CD14-positive monocyte (primary cell): ENCODE results near the gene CCDC9B. TPM values are rescaled to one million over a fixed set of nuclear protein-coding genes. Genes with fewer than 3 reads are reported as not detected.
A peak's percentile ranks its signal among the peaks of the same experiment; 100 is the strongest.

Experiments
- DNase-seq, 3 donors: peaks; one replicate each; pipeline ENCODE4 v3.0.0-alpha.2; 2011 to 2022
- H2AFZ ChIP-seq: 2 replicates; pipeline ENCODE4 v1.6.0; 2012; ENCODE audit warnings: mild to moderate bottlenecking, low read depth, low read length, inconsistent platforms; ENCODE audit not compliant: insufficient read depth, poor library complexity, severe bottlenecking
- H3K27ac ChIP-seq, 2 donors: 1 replicate in 1 of 2; 2 replicates in 1 of 2; pipeline ENCODE4 v1.5.1; 2012 to 2013; ENCODE audit warnings: low read length in 2 of 2, control low read depth in 1 of 2, inconsistent platforms in 1 of 2, low read depth in 1 of 2, mild to moderate bottlenecking in 1 of 2
- H3K27me3 ChIP-seq, 2 donors: one replicate each; pipeline versions ENCODE4 v1.6.0 to v1.6.1; 2011 to 2013; ENCODE audit warnings: low read length in 2 of 2; ENCODE audit not compliant: control insufficient read depth in 2 of 2, insufficient read depth in 2 of 2
- H3K36me3 ChIP-seq, 2 donors: replicated peaks in 1 of 2; 1 replicate in 1 of 2; 2 replicates in 1 of 2; pipeline versions ENCODE4 v1.5.1 to v1.6.1; 2012 to 2013; ENCODE audit warnings: low read length in 2 of 2, control low read depth in 1 of 2, inconsistent platforms in 1 of 2, mild to moderate bottlenecking in 1 of 2; ENCODE audit not compliant: insufficient read depth in 2 of 2, control insufficient read depth in 1 of 2
- H3K4me1 ChIP-seq, 2 donors: 1 replicate in 1 of 2; 2 replicates in 1 of 2; pipeline versions ENCODE4 v1.5.1 to v1.6.1; 2012 to 2013; ENCODE audit warnings: low read length in 2 of 2, control low read depth in 1 of 2, inconsistent platforms in 1 of 2, mild to moderate bottlenecking in 1 of 2, moderate library complexity in 1 of 2; ENCODE audit not compliant: insufficient read depth in 2 of 2, control insufficient read depth in 1 of 2
- H3K4me2 ChIP-seq: replicated peaks from 2 replicates; pipeline ENCODE3; 2012; ENCODE audit warnings: low read length, moderate library complexity, mild to moderate bottlenecking; ENCODE audit not compliant: poor library complexity, severe bottlenecking; ENCODE audit errors: extremely low read depth
- H3K4me3 ChIP-seq, 3 experiments: fragments of 200-600 bp in 1 of 3; sonication (generic) in 1 of 3; replicated peaks in 1 of 3; 1 replicate in 2 of 3; 2 replicates in 1 of 3; pipeline ENCODE4 v1.5.1; 2011 to 2013; ENCODE audit warnings: low read length in 3 of 3, mild to moderate bottlenecking in 3 of 3, control low read depth in 2 of 3, low read depth in 2 of 3, inconsistent platforms in 1 of 3, moderate library complexity in 1 of 3
- H3K79me2 ChIP-seq: 2 replicates; pipeline ENCODE4 v1.6.0; 2012; ENCODE audit warnings: mild to moderate bottlenecking, control low read depth, inconsistent platforms, low read length, moderate library complexity; ENCODE audit not compliant: insufficient read depth
- H3K9ac ChIP-seq: 2 replicates; pipeline ENCODE4 v1.6.0; 2017; ENCODE audit warnings: low read length, mild to moderate bottlenecking; ENCODE audit not compliant: insufficient read depth, poor library complexity, severe bottlenecking
- H3K9me3 ChIP-seq, 2 donors: replicated peaks in 1 of 2; 1 replicate in 1 of 2; 2 replicates in 1 of 2; pipeline versions ENCODE4 v1.5.1 to v1.6.1; 2012 to 2013; ENCODE audit warnings: low read length in 2 of 2, control low read depth in 1 of 2; ENCODE audit not compliant: control insufficient read depth in 1 of 2, insufficient read depth in 1 of 2
- H4K20me1 ChIP-seq: 2 replicates; pipeline ENCODE4 v1.6.0; 2012; ENCODE audit warnings: mild to moderate bottlenecking, low read length, control low read depth, moderate library complexity; ENCODE audit not compliant: insufficient read depth
- H3K27ac Mint-ChIP-seq, 7 donors: one replicate each; pipeline ENCODE4 v1.8.0; 2020; ENCODE audit warnings: mild to moderate bottlenecking in 7 of 7, mixed read lengths in 7 of 7, moderate library complexity in 6 of 7, inconsistent platforms in 2 of 7
- H3K27me3 Mint-ChIP-seq, 3 donors: one replicate each; pipeline ENCODE4 v1.8.0; 2021 to 2022; ENCODE audit warnings: low read depth in 3 of 3, mild to moderate bottlenecking in 3 of 3, mixed read lengths in 3 of 3, moderate library complexity in 3 of 3, inconsistent platforms in 1 of 3
- H3K36me3 Mint-ChIP-seq, 2 donors: one replicate each; pipeline ENCODE4 v1.8.0; 2020; ENCODE audit warnings: mixed read lengths in 2 of 2, inconsistent platforms in 1 of 2, mild to moderate bottlenecking in 1 of 2
- H3K4me1 Mint-ChIP-seq: one replicate; pipeline ENCODE4 v1.8.0; 2020; ENCODE audit warnings: mild to moderate bottlenecking, mixed read lengths
- H3K4me3 Mint-ChIP-seq, 2 donors: one replicate each; pipeline ENCODE4 v1.8.0; 2020; ENCODE audit warnings: mild to moderate bottlenecking in 2 of 2, mixed read lengths in 2 of 2, moderate library complexity in 1 of 2
- H3K9me3 Mint-ChIP-seq, 7 donors: one replicate each; pipeline ENCODE4 v1.8.0; 2020 to 2022; ENCODE audit warnings: mixed read lengths in 7 of 7, mild to moderate bottlenecking in 6 of 7, moderate library complexity in 6 of 7, inconsistent platforms in 2 of 7
- WGBS: methylation state at CpG from one replicate; pipeline ENCODE4 v1.1.5; 2013; ENCODE audit warnings: missing lambda C conversion rate; ENCODE audit not compliant: insufficient coverage; 5-methylcytosine and 5-hydroxymethylcytosine counted together
- intact Hi-C, 2 donors: fragments of 100-400 bp; cut with micrococcal nuclease; formaldehyde crosslinking; loops; one replicate each; pipeline versions ENCODE4 v1.15.0 to v1.15.1; 2023
- polyA plus RNA-seq, 3 donors: library from polyadenylated mRNA; depleted of rRNA in 1 of 3; unstranded in 2 of 3; stranded (reverse) in 1 of 3; fragments of 300-500 nt in 2 of 3; fragments of >200 nt in 1 of 3; fragmentation: Illumina TruSeq in 2 of 3; gene quantifications; 1 replicate in 2 of 3; 2 replicates in 1 of 3; pipeline ENCODE4 v1.2.3, GENCODE V29; 2012 to 2021
- TF ChIP-seq, protein P1 (sequence below): fragments of 200-600 bp; IDR thresholded peaks from one replicate; pipeline ENCODE4 v1.8.0; 2022; ENCODE audit warnings: antibody characterized with exemption, mild to moderate bottlenecking

CCDC9B gene
- polyA plus RNA-seq, 3 donors, result 0.13 to 2.2 (median 0.39) TPM

DNA sequence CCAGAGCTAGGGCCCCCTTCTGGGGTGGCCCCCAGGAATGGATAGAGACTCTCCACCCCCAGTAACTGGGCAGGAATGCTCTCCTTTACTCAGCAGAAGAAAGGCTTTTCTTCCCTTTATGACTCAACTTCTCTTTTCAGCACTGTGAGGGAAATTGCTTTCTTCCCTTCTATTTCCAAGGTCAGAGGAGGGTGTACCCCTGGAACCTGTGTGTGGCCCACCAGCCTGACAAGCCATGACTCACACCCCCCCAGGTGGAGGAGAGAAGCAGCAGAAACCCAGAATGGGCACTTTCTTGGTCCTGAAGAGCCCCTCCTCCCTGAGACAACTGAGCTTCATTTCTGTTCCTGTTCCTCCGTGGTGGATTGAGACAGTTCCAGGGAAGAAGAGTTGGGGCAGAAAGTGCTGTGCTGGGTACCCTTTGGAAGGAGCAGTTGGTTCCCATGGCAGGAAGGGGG lies 55.2 kb downstream of the CCDC9B start:
- no peak overlapping the region for H3K4me3 ChIP-seq
- no peaks in the 10 kb centered on the region for H3K79me2 ChIP-seq
- TF ChIP-seq, protein P1, sequence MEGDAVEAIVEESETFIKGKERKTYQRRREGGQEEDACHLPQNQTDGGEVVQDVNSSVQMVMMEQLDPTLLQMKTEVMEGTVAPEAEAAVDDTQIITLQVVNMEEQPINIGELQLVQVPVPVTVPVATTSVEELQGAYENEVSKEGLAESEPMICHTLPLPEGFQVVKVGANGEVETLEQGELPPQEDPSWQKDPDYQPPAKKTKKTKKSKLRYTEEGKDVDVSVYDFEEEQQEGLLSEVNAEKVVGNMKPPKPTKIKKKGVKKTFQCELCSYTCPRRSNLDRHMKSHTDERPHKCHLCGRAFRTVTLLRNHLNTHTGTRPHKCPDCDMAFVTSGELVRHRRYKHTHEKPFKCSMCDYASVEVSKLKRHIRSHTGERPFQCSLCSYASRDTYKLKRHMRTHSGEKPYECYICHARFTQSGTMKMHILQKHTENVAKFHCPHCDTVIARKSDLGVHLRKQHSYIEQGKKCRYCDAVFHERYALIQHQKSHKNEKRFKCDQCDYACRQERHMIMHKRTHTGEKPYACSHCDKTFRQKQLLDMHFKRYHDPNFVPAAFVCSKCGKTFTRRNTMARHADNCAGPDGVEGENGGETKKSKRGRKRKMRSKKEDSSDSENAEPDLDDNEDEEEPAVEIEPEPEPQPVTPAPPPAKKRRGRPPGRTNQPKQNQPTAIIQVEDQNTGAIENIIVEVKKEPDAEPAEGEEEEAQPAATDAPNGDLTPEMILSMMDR, result no peak
- no peak for DNase-seq
- no peak overlapping the region for H3K4me3 Mint-ChIP-seq
- H3K36me3 Mint-ChIP-seq, result peaks cover 49 to 67% of the 10 kb centered on the region in 2 donors
- 0% methylated on average over 1 of the region's 1 CpG for WGBS
- H3K4me1 Mint-ChIP-seq, result peaks cover 34% of the 10 kb centered on the region
- no peak overlapping the region for H3K9ac ChIP-seq
- H3K9me3 Mint-ChIP-seq, result peaks cover 0 to 10% (median 0%) of the 10 kb centered on the region in 7 donors
- peaks cover 9 to 25% of the 10 kb centered on the region in 2 donors for H3K27me3 ChIP-seq
- peaks cover 44 to 58% of the 10 kb centered on the region in 2 donors for H3K36me3 ChIP-seq
- H3K9me3 ChIP-seq, result no peaks in the 10 kb centered on the region
- no peak overlapping the region for H2AFZ ChIP-seq
- H4K20me1 ChIP-seq, result peaks cover 74% of the 10 kb centered on the region
- H3K27ac ChIP-seq, result peak overlapping the region; percentile 0 to 59
- H3K4me2 ChIP-seq, result no peak overlapping the region
- intact Hi-C loops, result no loop called here
- peaks cover 26 to 51% of the 10 kb centered on the region in 2 donors for H3K4me1 ChIP-seq
- H3K27me3 Mint-ChIP-seq, result peaks cover 20 to 39% (median 26%) of the 10 kb centered on the region in 3 donors
- H3K27ac Mint-ChIP-seq, result peak overlapping the region in 5 of 7 donors; percentile 6 to 83 (median 70)

DNA sequence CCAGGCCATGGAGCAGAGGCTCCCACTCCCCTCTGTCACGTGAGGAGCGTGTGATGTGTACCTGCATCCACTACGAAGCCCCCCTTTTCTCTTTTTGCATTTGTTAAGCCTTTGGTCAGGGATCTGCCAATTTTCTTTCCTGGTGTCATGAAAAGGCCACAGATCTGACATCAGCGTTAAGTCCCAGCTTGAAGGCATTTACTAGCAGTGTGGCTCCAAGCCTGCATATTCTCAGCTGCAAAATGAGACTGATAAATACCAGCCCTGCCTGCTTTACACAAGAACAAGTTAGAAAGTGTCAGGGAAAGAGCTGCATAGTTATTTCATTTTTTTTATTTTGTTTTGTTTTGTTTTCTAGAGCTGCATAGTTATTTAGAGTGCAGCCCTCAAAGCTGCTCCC lies 55.6 kb downstream of the CCDC9B start:
- no peak overlapping the region for H3K27ac ChIP-seq
- DNase-seq, result no peak
- intact Hi-C loops, result no loop called here
- no peak overlapping the region for H2AFZ ChIP-seq
- peaks cover 40 to 54% of the 10 kb centered on the region in 2 donors for H3K36me3 ChIP-seq
- peaks cover 0 to 10% (median 0%) of the 10 kb centered on the region in 7 donors for H3K9me3 Mint-ChIP-seq
- no peak overlapping the region for H3K9ac ChIP-seq
- peaks cover 70% of the 10 kb centered on the region for H4K20me1 ChIP-seq
- no peak overlapping the region for H3K4me3 ChIP-seq
- peaks cover 9 to 30% of the 10 kb centered on the region in 2 donors for H3K27me3 ChIP-seq
- peak overlapping the region in 1 of 7 donors; percentile 83 for H3K27ac Mint-ChIP-seq
- 100% methylated on average over 2 of the region's 4 CpGs for WGBS
- peaks cover 34% of the 10 kb centered on the region for H3K4me1 Mint-ChIP-seq
- no peaks in the 10 kb centered on the region for H3K9me3 ChIP-seq
- no peak overlapping the region for H3K4me2 ChIP-seq
- peaks cover 24 to 43% (median 30%) of the 10 kb centered on the region in 3 donors for H3K27me3 Mint-ChIP-seq
- peaks cover 26 to 51% of the 10 kb centered on the region in 2 donors for H3K4me1 ChIP-seq
- H3K79me2 ChIP-seq, result no peaks in the 10 kb centered on the region
- TF ChIP-seq, protein P1, result no peak
- peak overlapping the region in 1 of 2 donors; percentile 46 for H3K4me3 Mint-ChIP-seq
- peaks cover 46 to 63% of the 10 kb centered on the region in 2 donors for H3K36me3 Mint-ChIP-seq
